Measurements from ENCODE around the gene DDX50.

Gene DDX50

DNA sequence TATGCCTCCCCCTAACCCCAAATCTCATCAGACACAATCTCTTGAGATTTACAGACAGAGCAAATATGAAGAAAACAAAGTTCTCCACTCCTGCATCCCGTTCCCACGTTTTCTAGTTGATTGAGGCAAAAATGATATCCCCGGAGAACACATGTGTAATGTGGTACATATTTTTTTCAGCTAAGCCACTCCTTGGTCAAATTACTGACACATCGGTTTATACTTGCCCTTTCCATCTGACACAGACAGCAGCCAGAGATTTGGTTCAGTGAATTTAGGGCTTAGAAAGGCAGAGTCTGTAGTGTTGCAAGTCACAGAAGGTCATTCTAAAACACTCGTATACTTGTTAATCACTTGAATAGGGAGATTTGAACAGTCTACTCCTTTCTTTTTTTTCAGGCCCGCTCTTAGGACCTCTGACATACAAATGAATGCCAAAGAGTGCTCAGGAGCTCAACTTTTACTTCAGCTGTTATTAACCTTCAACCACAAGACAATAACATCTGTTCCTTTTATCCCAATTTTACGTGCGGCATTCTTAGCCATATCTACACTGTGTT, 1.8 kb upstream of the DDX50 start:
- ATAC-seq (ENCODE audit: low read depth) (no peak), DNase-seq (ENCODE audit: low spot score) (no peak)
- no peaks in the 10 kb centered on the region for H3K9me3 ChIP-seq (ENCODE audit: severe bottlenecking)
- H3K4me1 ChIP-seq (ENCODE audit: insufficient read depth, poor library complexity, severe bottlenecking) = peaks cover 5% of the 10 kb centered on the region
- H3K4me3 ChIP-seq (ENCODE audit: severe bottlenecking) = no peak overlapping the region
- peaks cover 9% of the 10 kb centered on the region for H3K36me3 ChIP-seq (ENCODE audit: low read depth)
- no peaks in the 10 kb centered on the region for H3K27me3 ChIP-seq (ENCODE audit: insufficient read depth, poor library complexity, severe bottlenecking)
- no peak overlapping the region for H3K27ac ChIP-seq (ENCODE audit: poor library complexity, severe bottlenecking)
- TF ChIP-seq, protein P1, sequence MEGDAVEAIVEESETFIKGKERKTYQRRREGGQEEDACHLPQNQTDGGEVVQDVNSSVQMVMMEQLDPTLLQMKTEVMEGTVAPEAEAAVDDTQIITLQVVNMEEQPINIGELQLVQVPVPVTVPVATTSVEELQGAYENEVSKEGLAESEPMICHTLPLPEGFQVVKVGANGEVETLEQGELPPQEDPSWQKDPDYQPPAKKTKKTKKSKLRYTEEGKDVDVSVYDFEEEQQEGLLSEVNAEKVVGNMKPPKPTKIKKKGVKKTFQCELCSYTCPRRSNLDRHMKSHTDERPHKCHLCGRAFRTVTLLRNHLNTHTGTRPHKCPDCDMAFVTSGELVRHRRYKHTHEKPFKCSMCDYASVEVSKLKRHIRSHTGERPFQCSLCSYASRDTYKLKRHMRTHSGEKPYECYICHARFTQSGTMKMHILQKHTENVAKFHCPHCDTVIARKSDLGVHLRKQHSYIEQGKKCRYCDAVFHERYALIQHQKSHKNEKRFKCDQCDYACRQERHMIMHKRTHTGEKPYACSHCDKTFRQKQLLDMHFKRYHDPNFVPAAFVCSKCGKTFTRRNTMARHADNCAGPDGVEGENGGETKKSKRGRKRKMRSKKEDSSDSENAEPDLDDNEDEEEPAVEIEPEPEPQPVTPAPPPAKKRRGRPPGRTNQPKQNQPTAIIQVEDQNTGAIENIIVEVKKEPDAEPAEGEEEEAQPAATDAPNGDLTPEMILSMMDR (IDR thresholded peaks at IDR 0.05; ENCODE audit: poor library complexity, severe bottlenecking) = no peak

GRCh38 chr10:68900427-68901104, 549 bp upstream of the DDX50 start:
- Histone ChIP-seq H3K36me3 (ENCODE audit: low read depth) (peaks cover 22% of the 10 kb centered on the region), H3K27ac (ENCODE audit: poor library complexity, severe bottlenecking) (peak overlapping the region; percentile 59), H3K4me1 (ENCODE audit: insufficient read depth, poor library complexity, severe bottlenecking) (peaks cover 5% of the 10 kb centered on the region), H3K9me3 (ENCODE audit: severe bottlenecking) (no peaks in the 10 kb centered on the region), H3K27me3 (ENCODE audit: insufficient read depth, poor library complexity, severe bottlenecking) (no peaks in the 10 kb centered on the region), H3K4me3 (ENCODE audit: severe bottlenecking) (peak overlapping the region; percentile 75)
- DNase-seq (ENCODE audit: low spot score) (peak; percentile 64), ATAC-seq (ENCODE audit: low read depth) (peak; percentile 51)
- TF ChIP-seq, protein P1 (IDR thresholded peaks at IDR 0.05; ENCODE audit: poor library complexity, severe bottlenecking) = no peak

DNA sequence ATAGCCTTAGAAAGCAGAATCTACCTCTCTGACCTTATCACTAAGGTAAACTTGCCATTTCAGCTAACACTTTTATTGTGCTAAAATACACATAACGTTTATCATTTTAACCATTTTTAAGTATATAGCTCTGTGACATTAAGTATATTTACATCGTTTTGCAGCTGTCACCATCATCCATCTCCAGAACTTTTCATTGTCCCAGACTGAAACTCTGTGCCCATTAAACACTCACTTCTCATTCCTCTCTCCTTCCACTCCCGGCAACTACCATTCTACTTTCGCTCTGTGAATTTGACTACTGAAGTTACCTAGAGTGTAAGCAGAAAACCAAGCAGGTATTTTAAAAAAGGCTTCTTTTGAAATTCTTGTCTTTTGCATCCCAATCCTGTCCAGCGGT, 1.3 kb downstream of the DDX50 start:
- Histone ChIP-seq H3K4me3 (ENCODE audit: severe bottlenecking) (peak overlapping the region; percentile 75), H3K9me3 (ENCODE audit: severe bottlenecking) (no peaks in the 10 kb centered on the region), H3K27ac (ENCODE audit: poor library complexity, severe bottlenecking) (no peak overlapping the region), H3K27me3 (ENCODE audit: insufficient read depth, poor library complexity, severe bottlenecking) (no peaks in the 10 kb centered on the region), H3K36me3 (ENCODE audit: low read depth) (peaks cover 40% of the 10 kb centered on the region), H3K4me1 (ENCODE audit: insufficient read depth, poor library complexity, severe bottlenecking) (peaks cover 5% of the 10 kb centered on the region)
- TF ChIP-seq, protein P1 (IDR thresholded peaks at IDR 0.05; ENCODE audit: poor library complexity, severe bottlenecking) = no peak
- no peak for DNase-seq (ENCODE audit: low spot score)
- ATAC-seq (ENCODE audit: low read depth) = no peak

DNA sequence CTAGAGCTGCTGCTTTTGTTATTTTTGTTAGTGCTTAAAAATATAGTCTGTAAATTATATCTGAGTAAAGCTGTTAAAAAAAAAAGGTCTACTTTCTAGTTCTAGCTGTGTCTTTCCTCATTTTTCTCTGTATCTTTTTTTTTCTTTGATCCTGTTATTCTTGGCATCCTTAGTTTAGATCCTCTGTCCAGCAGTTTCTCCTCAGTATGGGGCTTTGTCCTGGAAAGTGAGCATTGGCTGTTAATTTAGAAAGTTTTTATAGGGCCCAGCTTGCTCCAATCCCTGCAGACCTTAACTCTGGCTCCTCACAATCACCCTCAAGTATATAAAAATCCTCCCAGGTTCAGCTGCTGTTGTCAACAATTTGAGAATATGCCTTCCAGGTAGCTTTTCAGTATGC, 23.5 kb downstream of the DDX50 start:
- H3K36me3 ChIP-seq (ENCODE audit: low read depth) = peaks cover 66% of the 10 kb centered on the region

More for the DNA sequence above, 23.5 kb downstream of the DDX50 start:
- TF ChIP-seq, protein P1 (IDR thresholded peaks at IDR 0.05; ENCODE audit: poor library complexity, severe bottlenecking) = no peak
- Histone ChIP-seq H3K27me3 (ENCODE audit: insufficient read depth, poor library complexity, severe bottlenecking) (no peaks in the 10 kb centered on the region), H3K4me3 (ENCODE audit: severe bottlenecking) (no peak overlapping the region), H3K9me3 (ENCODE audit: severe bottlenecking) (no peaks in the 10 kb centered on the region), H3K27ac (ENCODE audit: poor library complexity, severe bottlenecking) (no peak overlapping the region), H3K4me1 (ENCODE audit: insufficient read depth, poor library complexity, severe bottlenecking) (no peaks in the 10 kb centered on the region)
- ATAC-seq (ENCODE audit: low read depth) (no peak), DNase-seq (ENCODE audit: low spot score) (no peak)
